ENCODE results near the gene MPZL1. TPM values are rescaled to one million over a fixed set of nuclear protein-coding genes. Genes with fewer than 3 reads are reported as not detected.

Gene MPZL1
- polyA plus RNA-seq, 3 donors = 23.1 to 63.6 (median 61.8) TPM

- intact Hi-C loops (cut with micrococcal nuclease) = no loop called here
- Mint-ChIP-seq H3K4me1 (peaks cover 27% of the 10 kb centered on the region), H3K9me3 (no peaks in the 10 kb centered on the region), H3K36me3 (peaks cover 4 to 16% of the 10 kb centered on the region in 2 donors), H3K4me3 (no peak overlapping the region), H3K27me3 (ENCODE audit: low read depth in 3 of 3) (no peaks in the 10 kb centered on the region), H3K27ac (peak overlapping the region in 1 of 7 donors; percentile 20)
- H4K20me1 ChIP-seq (ENCODE audit: insufficient read depth, low read length) = no peaks in the 10 kb centered on the region
- peaks cover 17 to 21% of the 10 kb centered on the region in 2 donors for H3K4me1 ChIP-seq (ENCODE audit: control insufficient read depth in 1 of 2, insufficient read depth in 2 of 2, low read length in 2 of 2)
- no peak overlapping the region for H2AFZ ChIP-seq (ENCODE audit: insufficient read depth, low read depth, low read length, poor library complexity, severe bottlenecking)
- 59% methylated on average over 3 of the region's 10 CpGs for WGBS (ENCODE audit: insufficient coverage)
- H3K27me3 ChIP-seq (ENCODE audit: control insufficient read depth in 2 of 2, insufficient read depth in 2 of 2, low read length in 2 of 2) = no peaks in the 10 kb centered on the region
- no peak for TF ChIP-seq CTCF (IDR thresholded peaks at IDR 0.05)
- DNase-seq = no peak
- no peak overlapping the region for H3K4me2 ChIP-seq (replicated peaks; ENCODE audit: extremely low read depth, low read length, poor library complexity, severe bottlenecking)
- no peak overlapping the region for H3K4me3 ChIP-seq (replicated peaks in 1 of 3; ENCODE audit: low read depth in 2 of 3, low read length in 3 of 3)
- no peaks in the 10 kb centered on the region for H3K79me2 ChIP-seq (ENCODE audit: insufficient read depth, low read length)
- peaks cover 0 to under 1% of the 10 kb centered on the region in 2 donors for H3K36me3 ChIP-seq (replicated peaks in 1 of 2; ENCODE audit: control insufficient read depth in 1 of 2, insufficient read depth in 2 of 2, low read length in 2 of 2)
- H3K9me3 ChIP-seq (replicated peaks in 1 of 2; ENCODE audit: control insufficient read depth in 1 of 2, insufficient read depth in 1 of 2, low read length in 2 of 2) = no peaks in the 10 kb centered on the region
- no peak overlapping the region for H3K9ac ChIP-seq (ENCODE audit: insufficient read depth, low read length, poor library complexity, severe bottlenecking)
- H3K27ac ChIP-seq (ENCODE audit: low read depth in 1 of 2, low read length in 2 of 2) = no peak overlapping the region
These were observed 74.3 kb downstream of the MPZL1 start for GRCh38 chr1:167795810-167796740.

- H3K4me1 ChIP-seq (ENCODE audit: control insufficient read depth in 1 of 2, insufficient read depth in 2 of 2, low read length in 2 of 2) = peaks cover 8 to 11% of the 10 kb centered on the region in 2 donors
- TF ChIP-seq CTCF (IDR thresholded peaks at IDR 0.05) = no peak
- H3K79me2 ChIP-seq (ENCODE audit: insufficient read depth, low read length) = no peaks in the 10 kb centered on the region
- H3K9ac ChIP-seq (ENCODE audit: insufficient read depth, low read length, poor library complexity, severe bottlenecking) = no peak overlapping the region
- Mint-ChIP-seq H3K4me3 (peak overlapping the region in 1 of 2 donors; percentile 68), H3K27me3 (ENCODE audit: low read depth in 3 of 3) (no peaks in the 10 kb centered on the region), H3K4me1 (peaks cover 18% of the 10 kb centered on the region), H3K9me3 (no peaks in the 10 kb centered on the region), H3K27ac (peak overlapping the region; percentile 35 to 84 (median 65)), H3K36me3 (peaks cover 4 to 16% of the 10 kb centered on the region in 2 donors)
- no peaks in the 10 kb centered on the region for H3K36me3 ChIP-seq (replicated peaks in 1 of 2; ENCODE audit: control insufficient read depth in 1 of 2, insufficient read depth in 2 of 2, low read length in 2 of 2)
- intact Hi-C loops (cut with micrococcal nuclease) = no loop called here
- H3K9me3 ChIP-seq (replicated peaks in 1 of 2; ENCODE audit: control insufficient read depth in 1 of 2, insufficient read depth in 1 of 2, low read length in 2 of 2) = no peaks in the 10 kb centered on the region
- WGBS (ENCODE audit: insufficient coverage) = no CpG with 5 or more reads among the region's 2 CpGs
- H2AFZ ChIP-seq (ENCODE audit: insufficient read depth, low read depth, low read length, poor library complexity, severe bottlenecking) = no peak overlapping the region
- no peaks in the 10 kb centered on the region for H4K20me1 ChIP-seq (ENCODE audit: insufficient read depth, low read length)
- peak; percentile 23 to 88 (median 47) for DNase-seq
- peak overlapping the region in 1 of 2 donors; percentile 26 for H3K27ac ChIP-seq (ENCODE audit: low read depth in 1 of 2, low read length in 2 of 2)
- no peak overlapping the region for H3K4me2 ChIP-seq (replicated peaks; ENCODE audit: extremely low read depth, low read length, poor library complexity, severe bottlenecking)
- no peak overlapping the region for H3K4me3 ChIP-seq (replicated peaks in 1 of 3; ENCODE audit: low read depth in 2 of 3, low read length in 3 of 3)
- H3K27me3 ChIP-seq (ENCODE audit: control insufficient read depth in 2 of 2, insufficient read depth in 2 of 2, low read length in 2 of 2) = no peaks in the 10 kb centered on the region
These were observed 75.2 kb downstream of the MPZL1 start for GRCh38 chr1:167797015-167797414.
